HG03175 (cell line): Measurements from ENCODE around the gene SOAT2.

ENCODE experiments used
- ATAC-seq: cut with Tn5 transposase; IDR thresholded peaks from one replicate; pipeline ENCODE4 v1.9.1; 2021; ENCODE audit warnings: mild to moderate bottlenecking, moderate library complexity; ENCODE audit not compliant: unreplicated experiment

The SOAT2 gene

GRCh38 chr12:53064613-53065436 is 38.5 kb upstream of the SOAT2 start:
- ATAC-seq = no peak

- no peak for ATAC-seq
Observed at GRCh38 chr12:53065470-53065869, 37.8 kb upstream of the SOAT2 start.

GRCh38 chr12:53065975-53066931 is 37.0 kb upstream of the SOAT2 start:
- ATAC-seq = no peak

GRCh38 chr12:53067074-53067992 is 36.0 kb upstream of the SOAT2 start:
- no peak for ATAC-seq

- no peak for ATAC-seq
Observed at GRCh38 chr12:53067993-53068770, 35.1 kb upstream of the SOAT2 start.

- ATAC-seq = no peak
Observed at GRCh38 chr12:53068811-53069585, 34.3 kb upstream of the SOAT2 start.

- no peak for ATAC-seq
Observed at GRCh38 chr12:53069621-53070410, 33.5 kb upstream of the SOAT2 start.

GRCh38 chr12:53070877-53071492 is 32.3 kb upstream of the SOAT2 start:
- ATAC-seq = no peak

GRCh38 chr12:53071591-53072551 is 31.4 kb upstream of the SOAT2 start:
- ATAC-seq = no peak

- no peak for ATAC-seq
Observed at GRCh38 chr12:53073881-53074280, 29.4 kb upstream of the SOAT2 start.

GRCh38 chr12:53074283-53074998 is 28.8 kb upstream of the SOAT2 start:
- ATAC-seq = no peak

GRCh38 chr12:53074999-53075370 is 28.3 kb upstream of the SOAT2 start:
- ATAC-seq = no peak

GRCh38 chr12:53076461-53076860 is 26.8 kb upstream of the SOAT2 start:
- ATAC-seq = no peak

GRCh38 chr12:53077030-53077429 is 26.3 kb upstream of the SOAT2 start:
- no peak for ATAC-seq

GRCh38 chr12:53078425-53079225 is 24.7 kb upstream of the SOAT2 start:
- peak; percentile 32 for ATAC-seq
